HepG2 (cell line): Measurements from ENCODE around the gene WNK4. TPM values are rescaled to one million over a fixed set of nuclear protein-coding genes. Genes with fewer than 3 reads are reported as not detected.
A peak's percentile ranks its signal among the peaks of the same experiment; 100 is the strongest.

ENCODE experiments used
- GLI4 ChIP-seq: sonication (generic); formaldehyde crosslinking; IDR thresholded peaks from 2 replicates; pipeline ENCODE4 v1.5.1; 2020; ENCODE audit warnings: missing genetic modification reagents, mild to moderate bottlenecking, moderate library complexity, borderline replicate concordance
- GLMP ChIP-seq: sonication (generic); formaldehyde crosslinking; IDR thresholded peaks from 2 replicates; pipeline ENCODE4 v1.9.0; 2021; ENCODE audit warnings: missing genetic modification reagents, mild to moderate bottlenecking, borderline replicate concordance
- IKZF5 ChIP-seq: IDR thresholded peaks from 2 replicates; pipeline ENCODE4 v1.6.1; 2018; ENCODE audit warnings: missing genetic modification reagents, mild to moderate bottlenecking, missing compliant biosample characterization
- MTF1 ChIP-seq: sonication (generic); formaldehyde crosslinking; IDR thresholded peaks from 2 replicates; pipeline ENCODE4 v1.5.0; 2020; ENCODE audit warnings: missing genetic modification reagents
- MXD3 ChIP-seq: IDR thresholded peaks from 2 replicates; pipeline ENCODE4 v1.6.1; 2016; ENCODE audit warnings: mild to moderate bottlenecking, missing biosample characterization, missing genetic modification reagents
- STAT6 ChIP-seq: sonication (generic); formaldehyde crosslinking; IDR thresholded peaks from 2 replicates; pipeline ENCODE4 v1.4.0; 2020; ENCODE audit warnings: missing genetic modification reagents, mild to moderate bottlenecking, borderline replicate concordance
- TEAD2 ChIP-seq: sonication (generic); formaldehyde crosslinking; IDR thresholded peaks from 2 replicates; pipeline ENCODE4 v1.9.0; 2021; ENCODE audit warnings: missing genetic modification reagents
- XRCC5 ChIP-seq: fragments of 200-400 bp; formaldehyde crosslinking; optimal IDR thresholded peaks from 2 replicates; pipeline ENCODE3; 2017; ENCODE audit warnings: mild to moderate bottlenecking, low read length
- ZBTB1 ChIP-seq: sonication (generic); formaldehyde crosslinking; IDR thresholded peaks from 2 replicates; pipeline ENCODE4 v1.4.0; 2020; ENCODE audit warnings: missing genetic modification reagents, borderline replicate concordance
- ZBTB39 ChIP-seq: sonication (generic); formaldehyde crosslinking; IDR thresholded peaks from 2 replicates; pipeline ENCODE4 v1.5.0; 2020; ENCODE audit warnings: missing genetic modification reagents
- ZEB1 ChIP-seq: IDR thresholded peaks from 2 replicates; pipeline ENCODE4 v1.6.1; 2012; ENCODE audit warnings: mild to moderate bottlenecking, low read depth, inconsistent platforms; ENCODE audit not compliant: insufficient replicate concordance
- ZIK1 ChIP-seq: sonication (generic); formaldehyde crosslinking; IDR thresholded peaks from 2 replicates; pipeline ENCODE4 v1.5.0; 2020; ENCODE audit warnings: mild to moderate bottlenecking, low read depth, missing genetic modification reagents, borderline replicate concordance
- ZNF329 ChIP-seq: sonication (generic); formaldehyde crosslinking; IDR thresholded peaks from 2 replicates; pipeline ENCODE4 v1.9.0; 2021; ENCODE audit warnings: low read depth, mild to moderate bottlenecking, missing genetic modification reagents
- ZNF510 ChIP-seq: sonication (generic); formaldehyde crosslinking; IDR thresholded peaks from 2 replicates; pipeline ENCODE4 v1.4.0; 2020; ENCODE audit warnings: low read depth, mild to moderate bottlenecking, missing genetic modification reagents
- ZNF513 ChIP-seq: sonication (generic); formaldehyde crosslinking; conservative IDR thresholded peaks from 2 replicates; pipeline ENCODE4 v1.5.0; 2020; ENCODE audit warnings: missing genetic modification reagents
- ZNF530 ChIP-seq: sonication (generic); formaldehyde crosslinking; IDR thresholded peaks from 2 replicates; pipeline ENCODE4 v1.5.0; 2020; ENCODE audit warnings: low read depth, mild to moderate bottlenecking, missing genetic modification reagents
- ZNF547 ChIP-seq: sonication (generic); formaldehyde crosslinking; IDR thresholded peaks from 2 replicates; pipeline ENCODE4 v1.5.1; 2020; ENCODE audit warnings: mild to moderate bottlenecking, missing genetic modification reagents
- ZNF737 ChIP-seq: sonication (generic); formaldehyde crosslinking; IDR thresholded peaks from 2 replicates; pipeline ENCODE4 v1.5.0; 2020; ENCODE audit warnings: missing genetic modification reagents, mild to moderate bottlenecking, borderline replicate concordance
- polyA plus RNA-seq, 8 experiments: library from polyadenylated mRNA; depleted of rRNA in 3 of 8; stranded (reverse) in 7 of 8; unstranded in 1 of 8; fragments of >200 nt; fragmentation: Illumina TruSeq in 4 of 8; extraction: Trizol in 4 of 8; gene quantifications; 2 replicates each; pipeline versions ENCODE4 v1.2.1 to v1.2.3, GENCODE V29; 2011 to 2016; ENCODE audit warnings: low read depth in 4 of 8, missing spikeins in 1 of 8, mixed read lengths in 1 of 8; ENCODE audit not compliant: insufficient read depth in 1 of 8
- total RNA-seq, 5 experiments: library from RNA; depleted of rRNA; stranded (reverse); fragments of >200 nt; fragmentation: Illumina TruSeq; extraction: Trizol; gene quantifications; 2 replicates each; pipeline ENCODE4 v1.2.3, GENCODE V29; 2016; ENCODE audit warnings: low read depth in 1 of 5

The WNK4 gene
- total and polyA plus RNA-seq, 2 of the 13 experiments (the other 11 are each of a cell fraction or from before 2014, with no cell fraction given), result 2.7 to 13.7 TPM

GRCh38 chr17:42779936-42780850 lies at the start of gene WNK4 (continued):
- TF ChIP-seq ZIK1 (no peak), ZBTB39 (CRISPR knock-in tag) (no peak; the same call in 1 of the 2 replicates), ZNF530 (CRISPR knock-in tag) (0 out of 2 replicates have a peak, but pooled peaks have one; percentile 50), ZNF737 (CRISPR knock-in tag) (0 out of 2 replicates have a peak, but pooled peaks have one; percentile 73), ZNF510 (CRISPR knock-in tag) (no peak), STAT6 (CRISPR knock-in tag) (no peak; the same call in 1 of the 2 replicates), ZNF547 (CRISPR knock-in tag) (peak; percentile 68; the same call in 1 of the 2 replicates), TEAD2 (CRISPR knock-in tag) (no peak), GLI4 (CRISPR knock-in tag) (no peak), ZEB1 (peak; percentile 32), ZBTB1 (CRISPR knock-in tag) (no peak; the same call in 1 of the 2 replicates), XRCC5 (peak; percentile 91), ZNF329 (no peak; the same call in 1 of the 2 replicates), MXD3 (no peak; the same call in 1 of the 2 replicates), IKZF5 (CRISPR knock-in tag) (peak; percentile 77), GLMP (no peak), ZNF513 (CRISPR knock-in tag) (0 out of 2 replicates have a peak, but pooled peaks have one; percentile 15), MTF1 (CRISPR knock-in tag) (no peak)
